ENCODE data around the gene PRPF8. TPM values are rescaled to one million over a fixed set of nuclear protein-coding genes. Genes with fewer than 3 reads are reported as not detected.

The PRPF8 gene
- total and polyA plus RNA-seq, 2 of the 13 experiments (the other 11 are each of a cell fraction or from before 2014, with no cell fraction given), result 112 to 179 TPM

GRCh38 chr17:1714427-1714979 is 29.8 kb upstream of the PRPF8 start (continued):
- TF ChIP-seq ZBTB44 (CRISPR knock-in tag; IDR thresholded peaks at IDR 0.05) (no peak), GABPA (IDR thresholded peaks at IDR 0.05; ENCODE audit: low read depth, low read length) (no peak), GABPA (CRISPR knock-in tag; IDR thresholded peaks at IDR 0.05; ENCODE audit: low read depth) (peak; percentile 50; the same call in 1 of the 2 replicates), KLF9 (CRISPR knock-in tag; IDR thresholded peaks at IDR 0.05; ENCODE audit: low read depth) (peak; percentile 87; the same call in 1 of the 2 replicates), CEBPG (CRISPR knock-in tag; IDR thresholded peaks at IDR 0.05) (0 out of 2 replicates have a peak, but pooled peaks have one; percentile 30), IRF2 (CRISPR knock-in tag; IDR thresholded peaks at IDR 0.05) (peak; percentile 88), SNAPC2 (CRISPR knock-in tag; IDR thresholded peaks at IDR 0.05) (no peak), HHEX (CRISPR knock-in tag; IDR thresholded peaks at IDR 0.05) (no peak), ZNF713 (CRISPR knock-in tag; IDR thresholded peaks at IDR 0.05) (no peak), KAT8 (CRISPR knock-in tag; IDR thresholded peaks at IDR 0.05) (0 out of 2 replicates have a peak, but pooled peaks have one; percentile 29), REL (CRISPR knock-in tag; conservative IDR thresholded peaks at IDR 0.05) (no peak), PLRG1 (conservative IDR thresholded peaks at IDR 0.05) (no peak), RELA (CRISPR knock-in tag; IDR thresholded peaks at IDR 0.05) (no peak), PRDM10 (CRISPR knock-in tag; IDR thresholded peaks at IDR 0.05; ENCODE audit: low read depth) (0 out of 2 replicates have a peak, but pooled peaks have one; percentile 44), MED1 (CRISPR knock-in tag; IDR thresholded peaks at IDR 0.05) (peak; percentile 78), ZBTB43 (CRISPR knock-in tag; conservative IDR thresholded peaks at IDR 0.05) (no peak), CHCHD3 (CRISPR knock-in tag; IDR thresholded peaks at IDR 0.05) (no peak), FOXK1 (CRISPR knock-in tag; IDR thresholded peaks at IDR 0.05; ENCODE audit: borderline replicate concordance, low read depth) (peak; percentile 77; the same call in 1 of the 2 replicates), SMAD3 (CRISPR knock-in tag; IDR thresholded peaks at IDR 0.05) (0 out of 2 replicates have a peak, but pooled peaks have one; percentile 40), AHR (CRISPR knock-in tag; IDR thresholded peaks at IDR 0.05) (no peak), DMTF1 (CRISPR knock-in tag; IDR thresholded peaks at IDR 0.05) (no peak), GRHL1 (CRISPR knock-in tag; conservative IDR thresholded peaks at IDR 0.05) (no peak)
